ENCODE data around the gene TMEM232.
A peak's percentile ranks its signal among the peaks of the same experiment; 100 is the strongest.

Gene TMEM232

GRCh38 chr5:110726249-110727024, at the start of gene TMEM232:
Gene TMEM232, minus strand, starts transcription at chr5:110726671. Its CDS starts 59,319 bp downstream, at chr5:110667352.
- TF ChIP-seq, protein P1, sequence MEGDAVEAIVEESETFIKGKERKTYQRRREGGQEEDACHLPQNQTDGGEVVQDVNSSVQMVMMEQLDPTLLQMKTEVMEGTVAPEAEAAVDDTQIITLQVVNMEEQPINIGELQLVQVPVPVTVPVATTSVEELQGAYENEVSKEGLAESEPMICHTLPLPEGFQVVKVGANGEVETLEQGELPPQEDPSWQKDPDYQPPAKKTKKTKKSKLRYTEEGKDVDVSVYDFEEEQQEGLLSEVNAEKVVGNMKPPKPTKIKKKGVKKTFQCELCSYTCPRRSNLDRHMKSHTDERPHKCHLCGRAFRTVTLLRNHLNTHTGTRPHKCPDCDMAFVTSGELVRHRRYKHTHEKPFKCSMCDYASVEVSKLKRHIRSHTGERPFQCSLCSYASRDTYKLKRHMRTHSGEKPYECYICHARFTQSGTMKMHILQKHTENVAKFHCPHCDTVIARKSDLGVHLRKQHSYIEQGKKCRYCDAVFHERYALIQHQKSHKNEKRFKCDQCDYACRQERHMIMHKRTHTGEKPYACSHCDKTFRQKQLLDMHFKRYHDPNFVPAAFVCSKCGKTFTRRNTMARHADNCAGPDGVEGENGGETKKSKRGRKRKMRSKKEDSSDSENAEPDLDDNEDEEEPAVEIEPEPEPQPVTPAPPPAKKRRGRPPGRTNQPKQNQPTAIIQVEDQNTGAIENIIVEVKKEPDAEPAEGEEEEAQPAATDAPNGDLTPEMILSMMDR (IDR thresholded peaks at IDR 0.05; ENCODE audit: low read depth, low read length) = no peak
- H3K4me3 ChIP-seq (ENCODE audit: low read depth, low read length) = peak within 1 kb of the TSS; percentile 38

- TF ChIP-seq, protein P1 (IDR thresholded peaks at IDR 0.05; ENCODE audit: low read depth, low read length) = no peak
These were observed 43.8 kb upstream of the TMEM232 start for GRCh38 chr5:110770286-110770685.

DNA sequence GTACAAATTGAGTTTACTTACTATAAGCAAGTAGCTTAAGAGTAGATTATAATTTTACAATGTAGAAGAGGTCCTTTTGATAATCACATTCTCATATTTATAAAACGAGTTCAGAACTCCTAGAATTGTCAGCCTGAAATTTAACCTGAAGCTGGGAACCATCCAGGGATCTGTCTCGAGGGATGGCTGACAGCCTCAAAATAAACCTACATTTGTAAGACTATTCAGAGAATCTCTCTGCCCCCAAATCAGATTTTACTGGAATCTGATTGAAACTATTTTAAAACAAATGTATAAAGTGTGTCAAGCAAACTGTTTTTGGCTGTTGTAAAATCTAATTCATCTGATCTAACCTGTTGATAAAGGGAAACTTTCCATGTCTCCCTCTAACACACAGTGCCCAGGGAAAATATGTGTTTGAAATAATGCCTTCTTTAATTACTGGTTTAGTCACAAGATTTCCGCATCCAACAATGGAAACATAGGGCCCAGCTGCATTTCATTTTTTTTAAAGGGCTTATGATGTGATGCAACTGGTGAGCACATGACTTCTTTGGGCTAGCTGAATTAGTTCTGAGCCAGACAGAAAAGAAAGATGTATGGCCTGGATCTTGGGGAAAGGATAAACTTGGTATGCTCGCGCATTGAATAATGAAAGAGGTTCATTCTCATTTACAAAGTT, 42.7 kb upstream of the TMEM232 start:
- TF ChIP-seq, protein P1 (IDR thresholded peaks at IDR 0.05; ENCODE audit: low read depth, low read length) = no peak
- no peak overlapping the region for H3K4me3 ChIP-seq (ENCODE audit: low read depth, low read length)

More at GRCh38 chr5:110770286-110770685, 43.8 kb upstream of the TMEM232 start:
- no peak overlapping the region for H3K4me3 ChIP-seq (ENCODE audit: low read depth, low read length)

DNA sequence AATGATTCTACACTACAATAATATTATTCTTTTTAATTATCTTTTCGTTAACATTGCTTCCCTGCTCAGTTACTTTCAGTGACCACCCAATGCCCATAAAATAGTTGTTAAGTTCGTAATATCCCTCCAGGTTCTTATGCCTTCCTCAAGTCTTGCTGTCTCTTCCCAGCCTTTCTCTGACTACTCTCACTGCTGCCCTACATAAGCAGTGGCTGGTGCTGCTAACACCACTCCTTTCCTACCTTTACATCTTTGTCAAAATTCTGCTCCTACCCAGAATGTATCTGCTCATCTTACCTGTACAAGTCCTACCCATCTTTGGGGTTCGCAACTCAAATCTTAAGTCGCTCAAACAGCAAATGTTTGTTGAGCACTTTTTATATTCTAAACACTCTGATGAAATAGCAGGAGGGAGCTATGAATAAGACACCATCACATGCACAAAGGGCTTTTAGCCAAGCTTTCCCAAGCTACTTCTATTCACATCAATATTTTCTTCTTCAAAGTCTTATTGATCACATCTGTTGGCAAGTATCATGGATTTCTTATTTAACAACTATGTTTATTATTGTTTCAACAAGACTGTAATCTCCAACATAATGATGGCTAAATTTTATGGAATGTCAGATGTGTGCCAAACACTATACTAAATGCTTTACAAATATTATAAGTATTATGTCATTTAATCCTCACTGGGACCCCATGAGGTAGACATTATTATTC, 41.8 kb upstream of the TMEM232 start:
- no peak overlapping the region for H3K4me3 ChIP-seq (ENCODE audit: low read depth, low read length)
- TF ChIP-seq, protein P1 (IDR thresholded peaks at IDR 0.05; ENCODE audit: low read depth, low read length) = no peak

- TF ChIP-seq, protein P1 (IDR thresholded peaks at IDR 0.05; ENCODE audit: low read depth, low read length) = no peak
These were observed 33.7 kb upstream of the TMEM232 start for GRCh38 chr5:110760158-110760557.

GRCh38 chr5:110757118-110757729, 30.8 kb upstream of the TMEM232 start:
- TF ChIP-seq, protein P1 (IDR thresholded peaks at IDR 0.05; ENCODE audit: low read depth, low read length) = peak; percentile 24; the same call in 1 of the 2 replicates

More at GRCh38 chr5:110760158-110760557, 33.7 kb upstream of the TMEM232 start:
- no peak overlapping the region for H3K4me3 ChIP-seq (ENCODE audit: low read depth, low read length)

More at GRCh38 chr5:110757118-110757729, 30.8 kb upstream of the TMEM232 start:
- no peak overlapping the region for H3K4me3 ChIP-seq (ENCODE audit: low read depth, low read length)
